H1 (cell line): Measurements from ENCODE around the gene NDUFA8. TPM values are rescaled to one million over a fixed set of nuclear protein-coding genes. Genes with fewer than 3 reads are reported as not detected.

Source experiments
- CTCF ChIA-PET: fragments of 300-600 bp; sonication (Branson Sonifier 250); formaldehyde crosslinking; loops from one replicate; lab custom pipeline; 2021; ENCODE audit not compliant: partially characterized antibody; lab: Charles Lee
- POLR2A ChIA-PET: fragments of 300-600 bp; sonication (Branson Sonifier 250); formaldehyde crosslinking; loops from one replicate; lab custom pipeline; 2021; ENCODE audit warnings: inconsistent platforms; ENCODE audit not compliant: partially characterized antibody; lab: Charles Lee
- DNase-seq, 2 experiments: peaks; one replicate each; pipeline versions ENCODE4 v3.0.0 to v3.0.0-alpha.2; 2010 to 2022; ENCODE audit warnings: low spot score in 2 of 2, low read depth in 1 of 2, mixed read lengths in 1 of 2
- FAIRE-seq: peaks from 2 replicates; lab custom pipeline; 2011; peaks lifted over from hg19 to GRCh38; lab: Jason Lieb, UNC
- H2AFZ ChIP-seq: 2 replicates; pipeline ENCODE4 v1.8.1; 2012; ENCODE audit warnings: low read length, inconsistent platforms
- H2AK5ac ChIP-seq: 2 replicates; pipeline ENCODE4 v1.6.1; 2013; ENCODE audit warnings: low read depth, low read length
- H2BK120ac ChIP-seq: replicated peaks from 2 replicates; pipeline ENCODE3; 2013; ENCODE audit warnings: low read depth, low read length, inconsistent platforms
- H2BK12ac ChIP-seq: 2 replicates; pipeline ENCODE4 v1.6.1; 2013; ENCODE audit warnings: low read depth, low read length
- H2BK15ac ChIP-seq: 2 replicates; pipeline ENCODE4 v1.6.1; 2013; ENCODE audit warnings: low read length
- H2BK20ac ChIP-seq: 2 replicates; pipeline ENCODE4 v1.6.1; 2013; ENCODE audit warnings: low read length
- H2BK5ac ChIP-seq: 2 replicates; pipeline ENCODE4 v1.6.1; 2013; ENCODE audit warnings: low read depth, low read length
- H3K14ac ChIP-seq: 2 replicates; pipeline ENCODE4 v1.6.1; 2013; ENCODE audit warnings: inconsistent platforms; ENCODE audit not compliant: insufficient read length
- H3K18ac ChIP-seq: 2 replicates; pipeline ENCODE4 v1.6.1; 2013; ENCODE audit warnings: low read length; ENCODE audit errors: extremely low read depth
- H3K23ac ChIP-seq: 2 replicates; pipeline ENCODE4 v1.6.1; 2013; ENCODE audit warnings: inconsistent platforms; ENCODE audit not compliant: insufficient read length
- H3K23me2 ChIP-seq: 2 replicates; pipeline ENCODE4 v1.6.1; 2013; ENCODE audit warnings: low read depth, low read length
- H3K27ac ChIP-seq: 2 replicates; pipeline ENCODE4 v1.6.1; 2011; ENCODE audit warnings: low read depth, low read length, inconsistent platforms
- H3K27me3 ChIP-seq, 4 experiments: replicated peaks in 1 of 4; 1 replicate in 1 of 4; 2 replicates in 3 of 4; pipeline versions ENCODE4 v1.6.1 to v1.8.1; 2011 to 2013; ENCODE audit warnings: low read length in 3 of 4, mild to moderate bottlenecking in 3 of 4, inconsistent platforms in 2 of 4, mixed read lengths in 2 of 4, moderate library complexity in 1 of 4; ENCODE audit not compliant: control insufficient read depth in 3 of 4, insufficient read depth in 3 of 4; ENCODE audit errors: extremely low read depth in 1 of 4
- H3K36me3 ChIP-seq, 4 experiments: 2 replicates each; pipeline versions ENCODE4 v1.6.1 to v1.8.1; 2011 to 2013; ENCODE audit warnings: mild to moderate bottlenecking in 4 of 4, low read length in 3 of 4, moderate library complexity in 2 of 4, control low read depth in 1 of 4, inconsistent platforms in 1 of 4; ENCODE audit not compliant: insufficient read depth in 4 of 4, control insufficient read depth in 2 of 4
- H3K4ac ChIP-seq: replicated peaks from 2 replicates; pipeline ENCODE3; 2013; ENCODE audit warnings: low read length, low read depth, mixed read lengths, inconsistent platforms; ENCODE audit not compliant: insufficient read length
- H3K4me1 ChIP-seq, 4 experiments: replicated peaks in 1 of 4; 1 replicate in 1 of 4; 2 replicates in 3 of 4; pipeline versions ENCODE4 v1.6.1 to v1.8.1; 2011 to 2013; ENCODE audit warnings: low read length in 3 of 4, inconsistent platforms in 2 of 4, mixed read lengths in 1 of 4; ENCODE audit not compliant: insufficient read depth in 4 of 4, control insufficient read depth in 3 of 4
- H3K4me2 ChIP-seq, 2 experiments: 2 replicates each; pipeline versions ENCODE4 v1.6.1 to v1.8.1; 2011 to 2013; ENCODE audit warnings: low read depth in 2 of 2, low read length in 2 of 2, control low read depth in 1 of 2, inconsistent platforms in 1 of 2, mild to moderate bottlenecking in 1 of 2; ENCODE audit not compliant: insufficient read depth in 1 of 2
- H3K4me3 ChIP-seq, 4 experiments: fragments of 200-600, 300-600 bp in 1 of 4; sonication (generic), shearing (Covaris generic), sonication (Bioruptor Twin) in 1 of 4; 2 replicates each; pipeline versions ENCODE4 v1.5.1 to v1.8.1; 2011 to 2016; ENCODE audit warnings: low read length in 4 of 4, low read depth in 3 of 4, control low read depth in 2 of 4, inconsistent platforms in 2 of 4, mild to moderate bottlenecking in 2 of 4, mixed read lengths in 1 of 4, moderate library complexity in 1 of 4; ENCODE audit not compliant: insufficient read depth in 2 of 4; ENCODE audit errors: extremely low read depth in 1 of 4
- H3K56ac ChIP-seq: replicated peaks from 2 replicates; pipeline ENCODE3; 2013; ENCODE audit warnings: low read depth, mild to moderate bottlenecking, mixed read lengths, low read length, inconsistent platforms; ENCODE audit not compliant: insufficient read length
- H3K79me1 ChIP-seq: 2 replicates; pipeline ENCODE4 v1.6.1; 2013; ENCODE audit warnings: low read depth, low read length, control low read depth
- H3K79me2 ChIP-seq, 2 experiments: 2 replicates each; pipeline versions ENCODE4 v1.6.1 to v1.8.1; 2012 to 2013; ENCODE audit warnings: low read length in 2 of 2, mild to moderate bottlenecking in 2 of 2, inconsistent platforms in 1 of 2; ENCODE audit not compliant: insufficient read depth in 2 of 2, control insufficient read depth in 1 of 2
- H3K9ac ChIP-seq, 4 experiments: replicated peaks in 1 of 4; 1 replicate in 1 of 4; 2 replicates in 3 of 4; pipeline versions ENCODE4 v1.6.1 to v1.8.1; 2011 to 2013; ENCODE audit warnings: low read depth in 3 of 4, low read length in 3 of 4, control low read depth in 2 of 4, mild to moderate bottlenecking in 2 of 4, moderate library complexity in 2 of 4, inconsistent platforms in 1 of 4; ENCODE audit errors: extremely low read depth in 1 of 4
- H3K9me3 ChIP-seq, 2 experiments: 2 replicates each; pipeline versions ENCODE4 v1.6.1 to v1.8.1; 2012 to 2013; ENCODE audit warnings: mild to moderate bottlenecking in 2 of 2, moderate library complexity in 2 of 2, control low read depth in 1 of 2, inconsistent platforms in 1 of 2, low read depth in 1 of 2, low read length in 1 of 2, mixed read lengths in 1 of 2; ENCODE audit not compliant: insufficient read depth in 2 of 2
- H4K20me1 ChIP-seq, 2 experiments: replicated peaks in 1 of 2; 2 replicates each; pipeline versions ENCODE3 to v1.8.1; 2011 to 2013; ENCODE audit warnings: inconsistent platforms in 2 of 2, low read length in 2 of 2, mild to moderate bottlenecking in 1 of 2; ENCODE audit not compliant: insufficient read depth in 2 of 2, control insufficient read depth in 1 of 2
- H4K5ac ChIP-seq: 2 replicates; pipeline ENCODE4 v1.6.1; 2013; ENCODE audit warnings: low read length, low read depth, mixed read lengths, inconsistent platforms; ENCODE audit not compliant: insufficient read length
- H4K8ac ChIP-seq: 2 replicates; pipeline ENCODE4 v1.8.0; 2013; ENCODE audit warnings: mild to moderate bottlenecking, moderate library complexity, low read length, inconsistent platforms; ENCODE audit not compliant: insufficient read depth; ENCODE audit errors: extremely low read depth
- H4K91ac ChIP-seq: replicated peaks from 2 replicates; pipeline ENCODE3; 2013; ENCODE audit warnings: low read length, mixed read lengths, inconsistent platforms; ENCODE audit not compliant: insufficient read length
- ASH2L ChIP-seq: fragments of 200-600, 300-600 bp; sonication (generic); IDR thresholded peaks from one replicate; pipeline ENCODE4 v1.7.1; 2017; ENCODE audit warnings: low read length
- BCL11A ChIP-seq, 2 experiments: IDR thresholded peaks; one replicate each; pipeline ENCODE4 v1.6.1; 2011; ENCODE audit warnings: low read depth in 2 of 2, low read length in 2 of 2, mild to moderate bottlenecking in 2 of 2
- BRCA1 ChIP-seq: IDR thresholded peaks from 2 replicates; pipeline ENCODE4 v1.6.1; 2012; ENCODE audit warnings: low read depth, low read length, improper control_type of control experiment
- CREB1 ChIP-seq: IDR thresholded peaks from 2 replicates; pipeline ENCODE4 v1.6.1; 2012; ENCODE audit warnings: inconsistent platforms
- GTF2F1 ChIP-seq: IDR thresholded peaks from 2 replicates; pipeline ENCODE4 v1.6.1; 2012; ENCODE audit warnings: low read depth, low read length, improper control_type of control experiment, borderline replicate concordance
- HDAC6 ChIP-seq: IDR thresholded peaks from one replicate; pipeline ENCODE4 v1.7.1; 2012; ENCODE audit warnings: low read depth, mild to moderate bottlenecking, inconsistent platforms, low read length, moderate library complexity
- POLR2A ChIP-seq, 2 experiments: IDR thresholded peaks; 1 replicate in 1 of 2; 2 replicates in 1 of 2; pipeline ENCODE4 v1.6.1; 2011; ENCODE audit warnings: low read depth in 2 of 2, low read length in 2 of 2, mild to moderate bottlenecking in 2 of 2; ENCODE audit errors: control extremely low read depth in 1 of 2
- RFX5 ChIP-seq: IDR thresholded peaks from 2 replicates; pipeline ENCODE4 v1.6.1; 2011; ENCODE audit warnings: low read depth, low read length, improper control_type of control experiment, borderline replicate concordance
- SP1 ChIP-seq: IDR thresholded peaks from 2 replicates; pipeline ENCODE4 v1.6.1; 2011; ENCODE audit warnings: low read depth, low read length
- TAF7 ChIP-seq: optimal IDR thresholded peaks from 2 replicates; pipeline ENCODE3; 2011; ENCODE audit warnings: low read depth, mild to moderate bottlenecking, inconsistent platforms, low read length, moderate library complexity, borderline replicate concordance
- TEAD4 ChIP-seq: IDR thresholded peaks from 2 replicates; pipeline ENCODE4 v1.6.1; 2012; ENCODE audit warnings: low read depth, low read length, inconsistent platforms, mixed read lengths
- YY1 ChIP-seq: IDR thresholded peaks from 2 replicates; pipeline ENCODE4 v1.6.1; 2011; ENCODE audit warnings: low read depth, mild to moderate bottlenecking, low read length
- WGBS, 2 experiments: shearing (Covaris generic) in 1 of 2; methylation state at CpG; one replicate each; pipeline versions ENCODE4 v1.1.6 to v1.1.7; 2013 to 2015; ENCODE audit warnings: low lambda C conversion rate in 2 of 2, mixed read lengths in 2 of 2, inconsistent platforms in 1 of 2, low coverage in 1 of 2, missing lambda C conversion rate in 1 of 2; ENCODE audit not compliant: insufficient replicate concordance in 2 of 2, insufficient coverage in 1 of 2, insufficient read length in 1 of 2; ENCODE audit errors: extremely low coverage in 1 of 2, missing lambda C conversion rate in 1 of 2; 5-methylcytosine and 5-hydroxymethylcytosine counted together
- polyA plus RNA-seq, 7 experiments: library from polyadenylated mRNA; depleted of rRNA in 3 of 7; stranded (reverse) in 5 of 7; unstranded in 2 of 7; fragments of >200 nt in 5 of 7; fragments of 200-250 nt in 2 of 7; gene quantifications; 1 replicate in 5 of 7; 2 replicates in 1 of 7; 4 replicates in 1 of 7; pipeline versions ENCODE4 v1.2.1 to v1.2.3, GENCODE V29; 2011 to 2013; ENCODE audit warnings: missing spikeins in 2 of 7, mixed read lengths in 2 of 7
- total RNA-seq: library from RNA; stranded (reverse); fragmentation: NEBNext Ultra II Directional; extraction: Animal tissue kit (Norgen Biotek cat#: 25700); gene quantifications from 2 replicates; pipeline ENCODE4 v1.2.1, GENCODE V29; 2021

The NDUFA8 gene
- total and polyA plus RNA-seq, 2 of the 8 experiments (the other 6 are each of a cell fraction or from before 2014, with no cell fraction given), result 61.0 to 73.8 TPM

- Histone ChIP-seq H3K14ac (no peak overlapping the region), H3K23me2 (no peaks in the 10 kb centered on the region), H2BK5ac (no peak overlapping the region), H4K20me1 (no peaks in the 10 kb centered on the region), H3K36me3 (no peaks in the 10 kb centered on the region), H2AK5ac (no peak overlapping the region), H2AFZ (no peak overlapping the region), H4K8ac (no peak overlapping the region), H3K9me3 (no peaks in the 10 kb centered on the region), H2BK20ac (no peak overlapping the region), H3K27me3 (peaks cover 1 to 4% (median 3%) of the 10 kb centered on the region in 4 experiments; a peak in 6 of 7 replicates), H4K5ac (no peak overlapping the region), H4K91ac (no peak overlapping the region), H3K4ac (no peak overlapping the region), H3K18ac (no peak overlapping the region), H3K79me1 (no peaks in the 10 kb centered on the region), H3K9ac (no peak overlapping the region), H2BK120ac (no peak overlapping the region), H3K27ac (no peak overlapping the region)
- WGBS, 2 experiments, result 78% methylated on average over 10 of the region's 10 CpGs; no CpG with 5 or more reads in 1 of the 2 experiments
- no peak for DNase-seq
- FAIRE-seq, result no peak
- POLR2A ChIA-PET, result no interaction called here
- no peak for TF ChIP-seq HDAC6
- no peak for TF ChIP-seq CREB1
- TF ChIP-seq ASH2L, result no peak
- no peak for TF ChIP-seq POLR2A (IDR thresholded peaks at IDR 0.05; ENCODE audit: control extremely low read depth in 1 of 2, low read depth in 2 of 2, low read length in 2 of 2)
- TF ChIP-seq BRCA1, result no peak
- TF ChIP-seq TAF7, result no peak
- TF ChIP-seq SP1, result no peak
- no peak for TF ChIP-seq GTF2F1
- no peak for TF ChIP-seq YY1
- no peak for TF ChIP-seq BCL11A (IDR thresholded peaks at IDR 0.05; ENCODE audit: low read depth in 2 of 2, low read length in 2 of 2)
- TF ChIP-seq RFX5, result no peak
- no peak for TF ChIP-seq TEAD4
- TF ChIP-seq, all 59 proteins: peak for 0
- H3K56ac ChIP-seq, result no peak overlapping the region
- H3K4me2 ChIP-seq, result no peak overlapping the region
- H3K4me1 ChIP-seq, result peaks cover 6 to 13% (median 11%) of the 10 kb centered on the region in 4 experiments
- H3K23ac ChIP-seq, result no peak overlapping the region
- peak overlapping the region; percentile 80; the same call in 1 of the 2 replicates for H2BK12ac ChIP-seq
- CTCF ChIA-PET, result interaction anchor here (1.0 to 15.6 kb wide), 13 partner anchors 9 to 247 kb away, joined by 3 to 544 read pairs (median 26); partner anchors contain the start of gene TTLL11
- no peaks in the 10 kb centered on the region for H3K79me2 ChIP-seq
- no peak overlapping the region for H3K4me3 ChIP-seq
- 0 out of 2 replicates have a peak overlapping the region, but pooled peaks have one; percentile 81 for H2BK15ac ChIP-seq
Measured at GRCh38 chr9:122120316-122121071, 39.1 kb downstream of the NDUFA8 start.
